Measurements from ENCODE around the gene PXYLP1. TPM values are rescaled to one million over a fixed set of nuclear protein-coding genes. Genes with fewer than 3 reads are reported as not detected.

The PXYLP1 gene
- total and polyA plus RNA-seq, 9 of the 15 experiments (the other 6 are each of a cell fraction or from before 2014, with no cell fraction given) = 0.80 to 2.9 (median 1.3) TPM

- peak in 1 of 2 experiments; percentile 30 for TF ChIP-seq AFF1 (IDR thresholded peaks at IDR 0.05; ENCODE audit: low read depth in 1 of 2, partially characterized antibody in 2 of 2)
- no peak for TF ChIP-seq MAFG (tag; conservative IDR thresholded peaks at IDR 0.05)
- no peak for TF ChIP-seq FIP1L1 (IDR thresholded peaks at IDR 0.05; ENCODE audit: low read depth, low read length, poor library complexity, severe bottlenecking)
- TF ChIP-seq TOE1 (IDR thresholded peaks at IDR 0.05; ENCODE audit: borderline replicate concordance) = peak; percentile 60; the same call in 1 of the 2 replicates
- TF ChIP-seq TOE1 (CRISPR knock-in tag; IDR thresholded peaks at IDR 0.05; ENCODE audit: borderline replicate concordance, low read depth) = no peak
- no peak for TF ChIP-seq ASH1L (IDR thresholded peaks at IDR 0.05; ENCODE audit: borderline replicate concordance, low read depth, partially characterized antibody)
- TF ChIP-seq SFPQ (IDR thresholded peaks at IDR 0.05; ENCODE audit: low read depth, low read length) = no peak
- TF ChIP-seq RAD21 (CRISPR knock-in tag; conservative IDR thresholded peaks at IDR 0.05 in 1 of 2, IDR thresholded peaks at IDR 0.05 in 1 of 2) = peak; percentile 40 to 61
- TF ChIP-seq BHLHE40 (IDR thresholded peaks at IDR 0.05; ENCODE audit: low read length) = peak; percentile 58; the same call in 1 of the 2 replicates
- no peak for TF ChIP-seq ARID3A (IDR thresholded peaks at IDR 0.05; ENCODE audit: borderline replicate concordance, low read depth, low read length)
- TF ChIP-seq E2F6 (IDR thresholded peaks at IDR 0.05; ENCODE audit: borderline replicate concordance in 1 of 2, extremely low read depth in 1 of 2, insufficient read depth in 1 of 2, insufficient read length in 1 of 2, low read depth in 1 of 2, low read length in 1 of 2, poor library complexity in 1 of 2, severe bottlenecking in 1 of 2) = peak; percentile 96 to 97
- no peak for TF ChIP-seq TEAD1 (CRISPR knock-in tag; IDR thresholded peaks at IDR 0.05)
- TF ChIP-seq HINFP (tag; conservative IDR thresholded peaks at IDR 0.05; ENCODE audit: low read depth) = no peak
- no peak for TF ChIP-seq ZNF354B (CRISPR knock-in tag; IDR thresholded peaks at IDR 0.05)
Observed at GRCh38 chr3:141308588-141309218, 77.1 kb downstream of the PXYLP1 start (continued).

All from K562 (cell line).